Epithelial cell of esophagus (primary cell): Measurements from ENCODE around the gene ATP1A1.

Experiments used
- DNase-seq: peaks from one replicate; pipeline ENCODE4 v3.0.0; 2010; ENCODE audit warnings: low read depth
- H3K4me3 ChIP-seq: 2 replicates; pipeline ENCODE4 v1.5.1; 2011; ENCODE audit warnings: mild to moderate bottlenecking, low read length, control low read depth
- TF ChIP-seq, protein P1 (sequence below): IDR thresholded peaks from 2 replicates; pipeline ENCODE4 v1.5.1; 2011; ENCODE audit warnings: low read depth, mild to moderate bottlenecking, low read length, control low read depth, inconsistent platforms; ENCODE audit not compliant: insufficient read depth; ENCODE audit errors: missing control alignments

ATP1A1 gene

DNA sequence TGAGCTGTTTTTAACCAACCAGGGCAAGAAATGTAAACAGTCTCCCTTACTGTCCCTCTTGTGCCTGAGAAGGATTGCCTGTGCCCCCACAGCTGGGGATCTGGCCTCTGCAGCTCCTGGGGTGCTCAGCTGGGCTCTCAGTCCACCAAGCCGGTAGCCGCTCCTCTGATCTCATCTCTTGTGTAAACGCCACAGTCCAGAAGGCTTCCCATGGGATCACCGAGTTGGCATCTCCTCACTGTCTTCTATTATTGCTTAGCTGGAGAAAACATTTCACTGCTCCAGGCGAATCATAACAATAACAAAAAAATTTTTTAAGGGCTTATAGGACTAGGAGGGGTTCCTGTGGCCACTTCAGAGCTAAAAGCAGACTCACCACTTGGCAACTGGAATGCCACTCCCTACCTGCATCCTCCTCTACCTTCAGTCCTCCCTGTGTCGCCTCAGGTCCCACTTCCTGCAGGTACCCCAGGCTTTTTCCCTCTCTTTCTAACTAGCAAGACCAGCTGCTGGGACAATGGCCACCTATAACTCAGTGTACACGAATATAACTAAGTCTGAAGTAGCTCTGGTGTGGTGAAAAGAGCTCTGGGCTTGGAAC, 75.8 kb downstream of the ATP1A1 start:
- DNase-seq = no peak
- no peak overlapping the region for H3K4me3 ChIP-seq
- TF ChIP-seq, protein P1, sequence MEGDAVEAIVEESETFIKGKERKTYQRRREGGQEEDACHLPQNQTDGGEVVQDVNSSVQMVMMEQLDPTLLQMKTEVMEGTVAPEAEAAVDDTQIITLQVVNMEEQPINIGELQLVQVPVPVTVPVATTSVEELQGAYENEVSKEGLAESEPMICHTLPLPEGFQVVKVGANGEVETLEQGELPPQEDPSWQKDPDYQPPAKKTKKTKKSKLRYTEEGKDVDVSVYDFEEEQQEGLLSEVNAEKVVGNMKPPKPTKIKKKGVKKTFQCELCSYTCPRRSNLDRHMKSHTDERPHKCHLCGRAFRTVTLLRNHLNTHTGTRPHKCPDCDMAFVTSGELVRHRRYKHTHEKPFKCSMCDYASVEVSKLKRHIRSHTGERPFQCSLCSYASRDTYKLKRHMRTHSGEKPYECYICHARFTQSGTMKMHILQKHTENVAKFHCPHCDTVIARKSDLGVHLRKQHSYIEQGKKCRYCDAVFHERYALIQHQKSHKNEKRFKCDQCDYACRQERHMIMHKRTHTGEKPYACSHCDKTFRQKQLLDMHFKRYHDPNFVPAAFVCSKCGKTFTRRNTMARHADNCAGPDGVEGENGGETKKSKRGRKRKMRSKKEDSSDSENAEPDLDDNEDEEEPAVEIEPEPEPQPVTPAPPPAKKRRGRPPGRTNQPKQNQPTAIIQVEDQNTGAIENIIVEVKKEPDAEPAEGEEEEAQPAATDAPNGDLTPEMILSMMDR = no peak

DNA sequence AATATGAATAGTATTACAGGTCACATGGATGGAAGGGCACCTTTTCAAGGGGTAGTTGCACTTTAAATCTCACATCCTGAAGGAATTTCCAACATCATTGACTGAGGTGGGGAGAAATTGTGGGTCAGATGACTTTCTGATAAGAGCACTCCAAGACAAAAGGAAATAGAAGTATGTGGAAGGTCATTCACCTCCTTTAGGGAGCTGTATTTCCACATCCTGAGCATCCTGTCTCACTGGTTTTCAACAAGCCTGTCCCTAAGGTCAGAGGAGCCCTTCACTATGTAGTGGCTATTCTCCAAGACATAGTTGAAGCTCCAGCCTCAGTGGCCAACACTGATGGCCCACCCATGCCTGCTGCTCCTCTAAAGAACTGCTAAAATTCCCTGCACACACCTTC, 76.5 kb downstream of the ATP1A1 start:
- H3K4me3 ChIP-seq = no peak overlapping the region
- no peak for DNase-seq
- TF ChIP-seq, protein P1 = no peak

DNA sequence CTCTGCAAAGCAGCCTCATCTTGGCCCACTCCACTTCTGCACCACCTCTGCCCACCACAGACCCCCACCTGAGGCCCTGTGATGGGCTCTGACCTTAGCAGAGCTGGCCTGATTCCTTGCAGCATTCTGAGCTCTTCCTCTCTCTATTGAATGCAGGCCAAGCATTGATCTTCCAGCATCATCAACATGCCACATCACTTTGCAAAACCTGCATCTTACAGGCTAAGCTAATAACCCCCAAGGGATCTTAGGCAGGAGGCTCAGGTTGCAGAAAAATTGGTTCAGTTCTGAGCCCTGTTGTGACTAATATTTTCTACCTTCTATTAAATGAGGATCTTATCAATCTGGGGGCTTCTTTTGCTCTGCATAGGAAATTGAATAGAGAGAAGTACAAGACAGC, 78.7 kb downstream of the ATP1A1 start:
- DNase-seq = no peak
- H3K4me3 ChIP-seq = no peak overlapping the region
- TF ChIP-seq, protein P1 = no peak

DNA sequence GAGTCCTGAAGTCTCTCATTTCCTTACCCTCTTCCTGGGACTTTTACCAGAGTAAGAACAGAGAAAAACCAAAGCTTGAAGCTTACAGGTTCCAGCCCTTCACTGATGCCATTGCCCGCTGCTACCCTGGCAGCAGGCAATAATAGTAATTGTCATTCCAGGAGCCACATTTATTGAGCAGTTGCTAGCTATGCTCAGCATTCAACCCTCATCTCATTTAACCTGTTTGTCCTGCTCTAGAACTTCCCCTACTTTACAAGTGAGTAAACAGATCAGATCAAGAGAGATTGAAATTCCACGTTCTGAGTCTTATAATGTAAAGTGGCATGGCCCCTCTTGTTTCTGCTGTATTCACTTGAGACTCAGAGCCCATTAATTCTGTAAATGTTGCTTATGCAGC, 80.4 kb downstream of the ATP1A1 start:
- no peak for DNase-seq
- no peak overlapping the region for H3K4me3 ChIP-seq
- TF ChIP-seq, protein P1 = no peak

DNA sequence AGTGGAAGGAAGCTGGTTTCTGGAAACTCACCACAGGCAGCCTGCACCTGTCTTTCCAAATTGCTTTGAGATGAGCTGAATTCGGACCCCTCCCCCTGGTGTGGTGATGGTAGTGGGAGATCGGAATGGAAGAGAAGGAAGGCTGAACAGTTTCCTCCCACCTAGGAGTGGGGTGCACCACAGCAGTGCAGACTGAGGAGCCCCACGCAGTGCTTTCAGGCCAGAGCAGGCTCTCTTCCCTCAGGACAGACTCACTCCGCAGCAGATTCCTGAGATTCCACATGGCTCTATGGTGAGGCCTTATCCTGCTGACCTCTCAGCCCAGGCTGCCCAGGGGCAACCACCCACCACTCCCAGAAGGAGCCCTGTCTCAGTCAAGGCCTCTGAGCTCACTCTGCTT, 80.9 kb downstream of the ATP1A1 start:
- H3K4me3 ChIP-seq = no peak overlapping the region
- TF ChIP-seq, protein P1 = no peak
- no peak for DNase-seq
